CD4-positive, alpha-beta memory T cell (primary cell): Measurements from ENCODE around the gene CIDEB. TPM values are rescaled to one million over a fixed set of nuclear protein-coding genes. Genes with fewer than 3 reads are reported as not detected.
A peak's percentile ranks its signal among the peaks of the same experiment; 100 is the strongest.

Experiments
- CTCF ChIA-PET: fragments of 350-600 bp; sonication (Branson Sonifier 250); formaldehyde crosslinking; loops from one replicate; lab custom pipeline; 2021; ENCODE audit warnings: inconsistent platforms; ENCODE audit not compliant: partially characterized antibody; lab: Charles Lee
- POLR2A ChIA-PET: fragments of 350-600 bp; sonication (Branson Sonifier 250); formaldehyde crosslinking; loops from one replicate; lab custom pipeline; 2021; ENCODE audit not compliant: partially characterized antibody; lab: Charles Lee
- DNase-seq, 5 donors: peaks; one replicate each; pipeline versions ENCODE4 v3.0.0 to v3.0.0-alpha.2; 2020 to 2022; ENCODE audit warnings: mixed read lengths in 1 of 5
- H3K27ac ChIP-seq: one replicate; pipeline ENCODE4 v1.7.0; 2013; ENCODE audit warnings: low read depth, low read length
- H3K27me3 ChIP-seq: 2 replicates; pipeline ENCODE4 v1.7.0; 2013; ENCODE audit warnings: mild to moderate bottlenecking, low read length, moderate library complexity; ENCODE audit not compliant: insufficient read depth
- H3K36me3 ChIP-seq: 2 replicates; pipeline ENCODE4 v1.7.0; 2013; ENCODE audit warnings: mild to moderate bottlenecking, low read length, moderate library complexity; ENCODE audit not compliant: insufficient read depth
- H3K4me1 ChIP-seq: 2 replicates; pipeline ENCODE4 v1.7.0; 2013; ENCODE audit warnings: mild to moderate bottlenecking, low read length, moderate library complexity; ENCODE audit not compliant: insufficient read depth
- H3K4me3 ChIP-seq, 2 donors: one replicate each; pipeline ENCODE4 v1.7.0; 2013; ENCODE audit warnings: low read length in 2 of 2, mild to moderate bottlenecking in 1 of 2
- H3K9me3 ChIP-seq, 2 donors: one replicate each; pipeline ENCODE4 v1.7.0; 2013; ENCODE audit warnings: low read length in 2 of 2, control low read depth in 1 of 2; ENCODE audit not compliant: control insufficient read depth in 1 of 2
- H3K27ac Mint-ChIP-seq, 7 donors: one replicate each; pipeline ENCODE4 v1.8.0; 2020 to 2021; ENCODE audit warnings: mixed read lengths in 7 of 7, mild to moderate bottlenecking in 6 of 7, inconsistent platforms in 3 of 7, moderate library complexity in 3 of 7
- H3K27me3 Mint-ChIP-seq, 2 donors: one replicate each; pipeline ENCODE4 v1.8.0; 2020 to 2021; ENCODE audit warnings: mixed read lengths in 2 of 2
- H3K36me3 Mint-ChIP-seq, 2 donors: one replicate each; pipeline ENCODE4 v1.8.0; 2020 to 2021; ENCODE audit warnings: mixed read lengths in 2 of 2, inconsistent platforms in 1 of 2, mild to moderate bottlenecking in 1 of 2
- H3K4me1 Mint-ChIP-seq, 4 donors: one replicate each; pipeline ENCODE4 v1.8.0; 2020 to 2021; ENCODE audit warnings: mixed read lengths in 4 of 4, mild to moderate bottlenecking in 1 of 4
- H3K4me3 Mint-ChIP-seq, 8 donors: one replicate each; pipeline ENCODE4 v1.8.0; 2020 to 2021; ENCODE audit warnings: mixed read lengths in 8 of 8, mild to moderate bottlenecking in 7 of 8, moderate library complexity in 6 of 8, inconsistent platforms in 3 of 8
- H3K9me3 Mint-ChIP-seq, 8 donors: one replicate each; pipeline ENCODE4 v1.8.0; 2020 to 2021; ENCODE audit warnings: mixed read lengths in 8 of 8, mild to moderate bottlenecking in 5 of 8, inconsistent platforms in 3 of 8, moderate library complexity in 1 of 8
- intact Hi-C: fragments of 100-400 bp; cut with micrococcal nuclease; formaldehyde crosslinking; loops from one replicate; pipeline ENCODE4 v1.15.1; 2023
- polyA plus RNA-seq, 2 donors: library from polyadenylated mRNA; unstranded; fragments of 300-500 nt; fragmentation: Illumina TruSeq; gene quantifications; one replicate each; pipeline ENCODE4 v1.2.3, GENCODE V29; 2021
- total RNA-seq, 2 experiments: library from RNA; stranded (reverse); gene quantifications; one replicate each; pipeline ENCODE4 v1.2.3, GENCODE V29; 2021

CIDEB gene
- total and polyA plus RNA-seq, 4 experiments from 2014 or later, result 17.2 to 26.0 (median 23.3) TPM

DNA sequence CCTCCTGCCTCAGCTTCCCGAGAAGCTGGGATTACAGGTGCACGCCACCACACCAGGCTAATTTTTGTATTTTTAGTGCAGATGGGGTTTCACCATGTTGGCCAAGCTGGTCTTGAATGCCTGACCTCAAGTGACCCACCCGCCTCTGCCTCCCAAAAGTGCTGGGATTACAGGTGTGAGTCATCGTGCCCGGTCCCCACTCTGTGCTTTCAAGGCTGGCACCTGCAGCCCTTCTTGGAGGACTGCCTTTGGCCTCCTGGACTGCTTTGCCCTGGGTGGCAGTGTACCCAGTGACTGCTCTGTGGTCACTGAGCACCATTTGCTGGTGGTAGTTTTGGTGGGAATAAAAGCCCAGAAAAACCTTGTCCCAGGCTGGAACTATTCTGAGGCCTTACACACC, 20.8 kb downstream of the CIDEB start:
- DNase-seq, result no peak
- Mint-ChIP-seq H3K4me3 (peak overlapping the region in 1 of 8 donors; percentile 37), H3K27ac (no peak overlapping the region), H3K9me3 (no peaks in the 10 kb centered on the region), H3K36me3 (peaks cover 21 to 25% of the 10 kb centered on the region in 2 donors), H3K4me1 (peaks cover 0 to 20% (median 6%) of the 10 kb centered on the region in 4 donors), H3K27me3 (no peaks in the 10 kb centered on the region)
- Histone ChIP-seq H3K27me3 (no peaks in the 10 kb centered on the region), H3K36me3 (peaks cover 18% of the 10 kb centered on the region), H3K27ac (no peak overlapping the region), H3K4me3 (no peak overlapping the region), H3K9me3 (no peaks in the 10 kb centered on the region), H3K4me1 (peaks cover 12% of the 10 kb centered on the region)
- ChIA-PET POLR2A (no interaction called here), CTCF (no interaction called here)
- intact Hi-C loops, result no loop called here

DNA sequence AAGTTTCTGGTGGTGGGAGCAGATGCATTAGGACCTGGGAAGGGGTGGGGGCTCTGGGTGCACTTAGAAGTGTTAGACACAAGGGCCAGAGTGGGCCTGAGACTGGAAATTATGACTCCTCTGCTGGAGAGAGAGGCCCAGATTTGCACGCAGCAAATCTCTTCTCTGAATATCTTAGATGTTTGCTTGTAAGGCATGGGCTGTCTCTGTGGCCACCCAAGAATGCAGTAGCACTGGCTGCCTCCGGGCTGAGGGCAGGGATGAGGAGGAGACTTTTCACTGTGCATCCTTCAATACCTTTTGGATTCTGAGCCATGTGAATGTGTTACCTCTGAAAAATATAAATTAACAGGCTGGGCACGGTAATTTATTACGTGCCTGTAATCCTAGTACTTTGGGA, 22.4 kb downstream of the CIDEB start:
- Mint-ChIP-seq H3K4me3 (no peak overlapping the region), H3K27ac (peak overlapping the region in 3 of 7 donors; percentile 23 to 48 (median 29)), H3K36me3 (peaks cover 6 to 10% of the 10 kb centered on the region in 2 donors), H3K4me1 (peaks cover 2 to 19% (median 8%) of the 10 kb centered on the region in 4 donors), H3K27me3 (no peaks in the 10 kb centered on the region), H3K9me3 (no peaks in the 10 kb centered on the region)
- Histone ChIP-seq H3K27ac (no peak overlapping the region), H3K27me3 (no peaks in the 10 kb centered on the region), H3K9me3 (no peaks in the 10 kb centered on the region), H3K4me3 (no peak overlapping the region), H3K4me1 (peaks cover 11% of the 10 kb centered on the region), H3K36me3 (peaks cover 4% of the 10 kb centered on the region)
- ChIA-PET CTCF (interaction anchor here (2.1 kb wide), 1 partner anchor 43 kb away, joined by 4 read pairs; the partner anchor contains the start of gene TINF2), POLR2A (interaction anchor here (0.7 to 0.8 kb wide), 2 partner anchors 23 to 69 kb away, joined by 3 read pairs; no protein-coding TSS in a partner anchor)
- intact Hi-C loops, result no loop called here
- no peak for DNase-seq

DNA sequence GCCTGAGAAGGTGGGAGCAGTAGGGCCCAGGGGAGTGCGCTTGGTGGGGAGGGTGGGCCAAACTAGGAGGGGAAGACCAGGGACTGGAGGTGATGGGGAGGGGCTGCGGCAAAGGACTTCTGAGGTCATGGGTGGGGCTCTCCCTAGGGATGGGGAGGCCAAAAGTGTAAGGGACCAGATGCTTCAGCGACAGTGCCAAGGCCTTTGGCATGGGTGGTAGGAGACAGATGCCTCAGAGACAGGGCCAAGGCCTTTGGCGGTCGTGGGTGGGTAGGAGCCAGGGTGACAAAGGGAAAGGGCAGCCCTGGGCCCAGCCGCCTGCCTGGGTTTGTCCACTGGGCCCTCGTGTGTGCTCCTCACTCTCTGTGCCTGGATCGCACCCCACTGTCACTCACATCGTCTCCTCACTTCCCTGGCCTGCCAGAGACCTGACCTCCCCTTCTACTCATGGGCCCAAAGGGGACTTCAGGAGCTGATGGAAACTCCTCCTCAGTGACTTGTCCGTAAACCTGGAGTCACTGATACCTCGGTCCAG, 23.2 kb downstream of the CIDEB start:
- H3K36me3 ChIP-seq, result no peaks in the 10 kb centered on the region
- intact Hi-C loops, result no loop called here
- no peak for DNase-seq
- peaks cover 11% of the 10 kb centered on the region for H3K4me1 ChIP-seq
- ChIA-PET CTCF (interaction anchor here (1.5 to 2.1 kb wide), 2 partner anchors 15 to 42 kb away, joined by 3 to 4 read pairs; partner anchors contain the start of gene TINF2), POLR2A (interaction anchor here (0.8 kb wide), 1 partner anchor 24 kb away, joined by 3 read pairs; no protein-coding TSS in a partner anchor)
- Mint-ChIP-seq H3K27ac (peak overlapping the region in 1 of 7 donors; percentile 15), H3K4me3 (no peak overlapping the region), H3K4me1 (peaks cover 3 to 22% (median 10%) of the 10 kb centered on the region in 4 donors), H3K36me3 (peaks cover 0 to 2% of the 10 kb centered on the region in 2 donors), H3K9me3 (no peaks in the 10 kb centered on the region), H3K27me3 (no peaks in the 10 kb centered on the region)
- H3K27me3 ChIP-seq, result no peaks in the 10 kb centered on the region
- no peaks in the 10 kb centered on the region for H3K9me3 ChIP-seq
- H3K4me3 ChIP-seq, result no peak overlapping the region
- no peak overlapping the region for H3K27ac ChIP-seq

DNA sequence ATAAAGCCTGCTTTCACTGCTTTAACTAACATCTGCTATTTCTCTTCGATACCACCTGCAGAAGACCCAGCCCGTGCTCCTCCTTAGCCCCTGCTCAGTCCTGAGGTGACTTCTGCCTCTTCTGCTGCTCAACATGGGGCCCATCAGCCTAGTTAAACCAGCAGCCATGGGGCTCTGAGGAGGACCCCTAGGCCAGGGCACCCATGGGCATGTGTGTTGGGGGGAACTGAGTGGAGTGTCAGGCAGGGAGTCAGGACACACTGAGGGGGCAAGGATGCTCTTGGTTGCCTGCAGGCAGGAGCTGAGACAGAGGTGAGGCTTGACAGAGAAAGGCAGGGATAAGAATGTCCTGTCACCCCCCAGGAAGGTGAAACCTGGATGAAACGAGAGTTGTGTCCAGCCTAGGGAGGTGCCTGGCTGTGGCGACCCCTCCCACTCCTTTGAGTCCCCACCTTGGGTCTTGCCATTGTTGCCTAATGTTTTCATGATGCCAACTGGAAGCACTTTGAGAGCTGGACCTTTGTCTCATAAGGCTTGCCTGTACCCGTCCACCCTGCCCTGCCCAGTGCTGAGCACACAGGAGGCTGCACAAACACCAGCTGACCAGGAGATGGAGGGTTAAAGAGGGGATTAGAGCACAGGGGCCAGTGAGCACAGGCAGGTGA, 23.8 kb downstream of the CIDEB start:
- ChIA-PET CTCF (interaction anchor here (1.1 to 1.7 kb wide), 7 partner anchors 9 to 68 kb away, joined by 3 to 10 read pairs (median 4); partner anchors contain the start of genes CIDEB, MDP1 and RABGGTA), POLR2A (no interaction called here)
- no peak for DNase-seq
- Histone ChIP-seq H3K36me3 (no peaks in the 10 kb centered on the region), H3K27ac (no peak overlapping the region), H3K4me3 (no peak overlapping the region), H3K9me3 (no peaks in the 10 kb centered on the region), H3K4me1 (peaks cover 15% of the 10 kb centered on the region), H3K27me3 (no peaks in the 10 kb centered on the region)
- H3K27me3 Mint-ChIP-seq, result no peaks in the 10 kb centered on the region
- peaks cover 10 to 24% (median 14%) of the 10 kb centered on the region in 4 donors for H3K4me1 Mint-ChIP-seq
- H3K9me3 Mint-ChIP-seq, result no peaks in the 10 kb centered on the region
- peaks cover 0 to 2% of the 10 kb centered on the region in 2 donors for H3K36me3 Mint-ChIP-seq
- peak overlapping the region in 3 of 7 donors; percentile 11 to 48 (median 39) for H3K27ac Mint-ChIP-seq
- intact Hi-C loops, result no loop called here
- H3K4me3 Mint-ChIP-seq, result no peak overlapping the region

DNA sequence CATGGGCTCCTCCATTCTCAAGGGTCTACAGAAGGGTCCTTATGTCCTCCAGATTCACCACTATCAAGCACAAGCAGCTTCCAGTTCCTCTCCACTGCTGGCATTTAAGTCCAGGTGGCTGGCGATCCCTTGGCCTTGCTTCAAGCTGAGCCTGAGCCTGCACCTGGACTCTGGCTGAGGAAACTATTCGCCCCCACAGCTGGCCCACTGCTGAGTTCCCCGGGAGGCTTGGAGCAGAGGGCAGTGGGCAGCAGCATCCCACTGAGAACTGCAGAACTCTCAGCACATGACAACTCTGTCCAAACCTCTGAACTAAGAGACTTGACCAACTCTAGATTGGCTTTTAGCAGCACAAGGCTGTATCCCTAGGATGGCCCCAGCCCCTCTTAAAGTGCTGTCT, 25.0 kb downstream of the CIDEB start:
- peak overlapping the region in 1 of 7 donors; percentile 68 for H3K27ac Mint-ChIP-seq
- intact Hi-C loops, result no loop called here

DNA sequence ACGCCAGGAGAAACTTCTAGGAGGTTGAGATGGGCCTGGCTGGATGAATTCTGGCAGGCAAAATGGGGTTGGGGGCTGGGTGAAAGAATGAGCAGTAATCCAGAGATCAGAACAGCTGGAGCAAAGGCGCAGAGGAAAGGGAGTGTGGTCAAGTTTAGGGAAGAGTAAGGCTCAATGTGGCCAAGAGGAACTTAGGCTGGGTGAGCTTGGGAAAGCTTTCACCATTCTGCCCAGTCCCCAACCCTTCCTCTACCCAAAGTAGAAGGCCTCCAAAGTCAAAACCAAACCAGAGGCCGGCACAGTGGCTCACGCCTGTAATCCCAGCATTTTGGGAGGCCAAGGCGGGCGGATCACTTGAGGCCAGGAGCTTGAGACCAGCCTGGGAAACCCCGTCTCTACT, 26.1 kb downstream of the CIDEB start:
- no peak overlapping the region for H3K4me3 ChIP-seq
- no peaks in the 10 kb centered on the region for H3K27me3 ChIP-seq
- no peaks in the 10 kb centered on the region for H3K9me3 ChIP-seq
- peaks cover 22% of the 10 kb centered on the region for H3K4me1 ChIP-seq
- ChIA-PET CTCF (interaction anchor here (1.1 to 3.1 kb wide), 5 partner anchors 10 to 52 kb away, joined by 3 to 17 read pairs (median 4); partner anchors contain the start of genes RABGGTA and TINF2), POLR2A (interaction anchor here (1.1 kb wide), 1 partner anchor 18 kb away, joined by 3 read pairs; the partner anchor contains the start of gene NOP9)
- no peak for DNase-seq
- H3K36me3 ChIP-seq, result no peaks in the 10 kb centered on the region
- Mint-ChIP-seq H3K4me3 (no peak overlapping the region), H3K9me3 (no peaks in the 10 kb centered on the region), H3K36me3 (no peaks in the 10 kb centered on the region), H3K27ac (peak overlapping the region in 5 of 7 donors; percentile 19 to 86 (median 55)), H3K4me1 (peaks cover 21 to 43% (median 28%) of the 10 kb centered on the region in 4 donors), H3K27me3 (no peaks in the 10 kb centered on the region)
- no peak overlapping the region for H3K27ac ChIP-seq
- intact Hi-C loops, result no loop called here

More for the DNA sequence above, 25.0 kb downstream of the CIDEB start:
- DNase-seq, result no peak
- H3K4me3 ChIP-seq, result no peak overlapping the region
- peaks cover 17 to 36% (median 22%) of the 10 kb centered on the region in 4 donors for H3K4me1 Mint-ChIP-seq
- H3K9me3 ChIP-seq, result no peaks in the 10 kb centered on the region
- no peaks in the 10 kb centered on the region for H3K27me3 ChIP-seq
- peaks cover 22% of the 10 kb centered on the region for H3K4me1 ChIP-seq
- H3K36me3 Mint-ChIP-seq, result no peaks in the 10 kb centered on the region
- ChIA-PET POLR2A (interaction anchor here (0.6 to 0.8 kb wide), 2 partner anchors 11 to 41 kb away, joined by 3 to 4 read pairs; partner anchors contain the start of gene TINF2), CTCF (interaction anchor here (1.1 to 1.7 kb wide), 7 partner anchors 10 to 67 kb away, joined by 3 to 10 read pairs (median 4); partner anchors contain the start of genes CIDEB, MDP1 and TINF2)
- no peak overlapping the region for H3K4me3 Mint-ChIP-seq
- no peaks in the 10 kb centered on the region for H3K36me3 ChIP-seq
- H3K27me3 Mint-ChIP-seq, result no peaks in the 10 kb centered on the region
- no peaks in the 10 kb centered on the region for H3K9me3 Mint-ChIP-seq
- no peak overlapping the region for H3K27ac ChIP-seq
